Measurements from ENCODE around the gene NFE2L2.
A peak's percentile ranks its signal among the peaks of the same experiment; 100 is the strongest.
"Not testable (repeated sequence)": the region's sequence is repeated elsewhere in the genome, so short reads cannot be mapped to it uniquely, and the experiment has no call there.

NFE2L2 gene

DNA sequence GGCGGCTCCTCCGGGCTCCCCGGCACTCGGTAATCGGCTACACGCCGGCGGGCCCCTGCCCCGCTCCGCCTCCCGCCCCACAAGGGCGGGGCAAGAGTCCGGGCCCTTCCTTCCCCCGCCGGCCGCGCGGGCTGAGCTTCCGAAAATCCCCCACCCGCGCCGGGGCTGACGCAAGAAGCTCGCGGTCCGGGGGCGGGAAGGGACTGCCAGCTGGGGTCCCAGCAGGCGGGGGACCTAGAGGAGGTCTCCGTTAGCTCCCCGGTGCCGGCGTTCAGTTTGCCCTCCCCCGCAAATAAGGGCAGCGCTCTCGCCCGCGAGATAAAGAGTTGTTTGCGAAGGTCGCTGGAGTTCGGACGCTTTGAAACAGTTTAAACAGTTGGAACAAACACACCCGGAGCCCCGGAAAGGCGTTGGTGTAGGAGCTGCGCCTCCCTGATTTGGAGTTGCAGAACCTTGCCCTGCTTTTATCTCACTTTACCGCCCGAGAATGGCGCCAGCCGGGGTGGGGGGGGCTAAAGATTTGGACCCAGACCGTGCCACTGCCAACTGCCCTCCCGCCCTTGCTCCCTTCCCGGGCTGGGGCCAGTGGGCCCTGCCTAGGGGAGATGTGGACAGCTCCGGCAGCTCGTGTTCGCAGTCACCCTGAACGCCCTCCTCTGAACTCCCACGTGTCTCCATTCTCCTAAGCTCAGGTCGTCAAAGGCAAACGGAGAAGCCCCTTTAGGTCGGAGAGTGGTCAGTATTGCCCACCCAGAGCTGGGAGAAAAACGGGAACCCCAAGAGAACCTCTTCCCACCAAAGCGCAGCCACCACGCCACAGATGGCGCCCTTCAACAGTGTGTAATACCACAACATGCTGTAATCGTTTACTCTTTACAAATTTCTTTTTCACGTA lies at the start of gene NFE2L2:
Gene NFE2L2 (minus strand): TSS at position 35 of the 895 bp plus-strand sequence. CDS start 151 bp downstream, outside the sequence.
- FAIRE-seq (no peak), DNase-seq (ENCODE audit: low spot score) (peak; percentile 94)

DNA sequence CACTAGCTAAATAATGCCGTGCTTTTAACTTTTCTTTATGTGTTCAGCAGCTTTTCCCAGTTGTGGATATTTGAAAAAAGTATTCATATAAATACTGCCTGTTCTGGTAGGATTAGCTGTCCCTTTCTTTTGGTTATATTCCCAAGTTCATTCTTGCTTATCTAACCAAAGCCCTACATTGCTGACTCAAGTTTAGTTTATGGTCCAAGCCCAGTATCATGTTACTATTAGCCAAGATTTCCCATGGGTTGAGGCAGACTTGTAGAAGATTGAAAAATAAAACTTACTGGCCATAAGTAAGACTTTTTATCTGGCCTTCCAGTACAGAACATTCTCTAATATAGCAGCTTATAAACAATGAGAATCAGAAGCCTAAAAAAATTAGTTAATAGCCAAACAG lies 49.7 kb upstream of the NFE2L2 start:
- no peak for DNase-seq (ENCODE audit: low spot score)
- no peak for FAIRE-seq

DNA sequence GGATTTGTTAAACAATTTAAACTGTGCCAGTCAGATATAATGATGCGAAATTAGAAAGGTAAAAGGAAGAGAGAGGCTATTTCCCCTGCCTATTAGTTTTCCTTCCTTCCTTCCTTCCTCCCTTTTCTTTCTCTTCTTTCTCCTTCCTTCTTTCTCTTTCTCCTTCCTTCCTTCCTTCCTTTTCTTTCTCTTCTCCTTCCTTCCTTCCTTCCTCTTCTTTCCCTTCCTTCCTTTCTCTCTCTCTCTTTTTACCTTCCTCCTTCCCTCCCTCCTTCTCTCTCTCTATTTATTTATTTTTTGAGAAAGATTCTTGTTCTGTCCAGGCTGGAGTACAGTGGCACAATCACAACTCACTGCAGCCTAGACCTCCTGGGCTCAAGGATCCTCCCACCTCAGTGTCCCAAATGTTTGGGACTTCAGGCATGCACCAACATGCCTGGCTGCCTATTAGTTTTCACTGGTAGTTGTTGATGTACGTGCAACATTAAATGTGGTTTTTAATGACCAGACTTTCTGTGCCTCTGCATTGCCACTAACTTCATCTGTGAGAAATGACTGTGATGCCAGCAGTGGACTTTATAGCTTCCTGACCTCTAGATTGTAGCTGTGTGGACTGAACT lies 48.7 kb upstream of the NFE2L2 start:
- no peak for FAIRE-seq
- DNase-seq (ENCODE audit: low spot score) = no peak

DNA sequence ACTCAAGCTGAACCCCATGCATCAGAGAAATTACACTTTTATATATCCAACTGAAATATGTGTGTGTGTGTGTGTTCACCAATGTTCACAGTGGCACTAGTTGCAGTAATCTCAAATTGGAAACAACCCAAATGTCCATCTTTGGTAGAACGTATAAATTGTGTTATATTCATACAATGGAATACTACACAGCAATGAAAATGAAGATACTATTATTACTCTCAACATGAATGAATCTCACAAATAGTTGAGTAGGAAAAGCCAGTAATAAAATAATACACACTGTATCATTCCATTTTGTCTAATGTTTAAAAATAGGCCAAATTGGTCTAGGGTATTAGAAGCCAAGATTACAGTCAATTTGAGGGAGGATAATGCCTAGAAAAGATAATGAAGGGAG lies 48.0 kb upstream of the NFE2L2 start:
- DNase-seq (ENCODE audit: low spot score) (no peak), FAIRE-seq (no peak)

DNA sequence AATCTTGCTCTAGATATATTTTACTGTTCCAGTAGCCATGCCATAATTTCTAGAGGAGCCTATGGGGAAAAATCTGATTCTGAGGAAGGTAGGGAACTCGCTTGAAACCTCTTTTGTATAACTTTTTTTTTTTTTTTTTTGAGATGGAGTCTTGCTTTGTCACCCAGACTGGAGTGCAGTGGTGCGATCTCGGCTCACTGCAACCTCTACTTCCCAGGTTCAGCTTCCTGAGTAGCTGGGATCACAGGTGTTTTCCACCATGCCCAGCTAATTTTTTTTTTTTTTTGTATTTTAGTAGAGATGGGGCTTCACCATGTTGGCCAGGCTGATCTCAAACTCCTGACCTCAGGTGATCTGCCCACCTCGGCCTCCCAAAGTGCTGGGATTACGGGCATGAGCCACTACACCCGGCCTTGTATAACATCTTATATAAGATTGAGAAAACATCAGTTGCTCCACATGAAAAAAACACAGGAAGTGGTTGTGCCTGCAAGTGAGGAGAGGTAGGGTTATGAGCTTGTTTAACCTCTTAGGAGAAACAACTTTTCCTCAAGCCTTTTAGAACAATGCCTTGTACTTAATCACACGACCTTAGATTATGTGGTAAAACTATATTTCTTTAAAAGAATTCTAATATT lies 45.3 kb upstream of the NFE2L2 start:
- not testable (repeated sequence) for FAIRE-seq

DNA sequence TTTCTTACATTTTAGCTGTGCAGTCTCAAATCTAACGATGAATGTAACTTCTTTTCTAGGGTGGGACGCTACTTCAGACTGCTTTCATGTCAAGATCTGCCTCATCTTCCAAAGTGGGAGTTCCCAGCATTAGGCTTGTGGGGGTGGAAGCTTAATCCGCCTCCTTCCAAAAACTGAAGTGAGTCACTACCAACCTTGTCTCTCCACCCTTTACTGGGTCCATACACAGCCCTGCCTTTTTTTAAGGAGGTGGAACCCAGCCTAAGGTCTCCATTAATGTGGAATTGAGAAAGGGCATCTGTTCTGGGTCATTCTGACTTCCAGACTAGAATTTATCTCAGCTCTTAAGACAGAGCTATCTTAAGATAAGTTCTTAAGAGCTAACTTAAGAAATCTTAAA lies 42.0 kb upstream of the NFE2L2 start:
- FAIRE-seq = no peak
- no peak for DNase-seq (ENCODE audit: low spot score)

More for the DNA sequence above, 45.3 kb upstream of the NFE2L2 start:
- not testable (repeated sequence) for DNase-seq (ENCODE audit: low spot score)

DNA sequence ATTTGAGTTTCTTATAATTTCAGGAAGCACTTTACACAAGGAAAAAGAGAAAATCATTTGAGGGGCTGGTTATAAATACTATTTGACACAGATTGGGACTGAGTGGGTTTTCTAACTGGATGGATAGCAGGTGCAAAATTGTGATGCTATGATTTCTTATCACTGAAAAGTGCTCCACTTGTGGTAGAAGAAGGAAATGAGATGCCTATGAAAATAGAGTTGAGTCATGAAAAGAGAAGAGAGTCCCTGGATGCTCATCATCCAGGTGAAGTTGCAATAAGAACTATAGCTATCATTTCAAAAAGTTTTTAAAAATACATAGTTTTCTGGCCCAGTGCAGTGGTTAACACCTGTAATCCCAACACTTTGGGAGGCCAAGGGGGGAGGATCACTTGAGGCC lies 39.4 kb upstream of the NFE2L2 start:
- DNase-seq (ENCODE audit: low spot score) = no peak
- no peak for FAIRE-seq

DNA sequence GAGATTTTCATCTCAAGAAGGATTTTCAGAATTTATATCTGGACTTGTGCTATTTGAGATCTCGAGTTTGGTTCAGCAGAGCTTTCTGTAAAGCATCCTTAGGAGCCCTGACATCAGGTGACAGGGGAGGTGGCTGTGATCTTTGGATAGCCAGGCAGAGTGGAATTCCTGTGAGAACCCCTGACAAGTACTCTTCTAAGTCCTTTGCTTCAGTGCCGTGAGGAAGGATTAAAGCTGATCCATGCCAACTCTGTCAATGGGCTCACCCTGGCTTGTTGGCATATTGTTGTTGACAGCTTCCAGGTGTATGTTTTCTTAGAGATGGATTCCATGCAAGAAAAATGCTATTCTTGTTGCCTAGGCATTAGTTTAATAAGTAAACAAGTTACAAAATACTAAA lies 38.0 kb upstream of the NFE2L2 start:
- FAIRE-seq = no peak
- no peak for DNase-seq (ENCODE audit: low spot score)

DNA sequence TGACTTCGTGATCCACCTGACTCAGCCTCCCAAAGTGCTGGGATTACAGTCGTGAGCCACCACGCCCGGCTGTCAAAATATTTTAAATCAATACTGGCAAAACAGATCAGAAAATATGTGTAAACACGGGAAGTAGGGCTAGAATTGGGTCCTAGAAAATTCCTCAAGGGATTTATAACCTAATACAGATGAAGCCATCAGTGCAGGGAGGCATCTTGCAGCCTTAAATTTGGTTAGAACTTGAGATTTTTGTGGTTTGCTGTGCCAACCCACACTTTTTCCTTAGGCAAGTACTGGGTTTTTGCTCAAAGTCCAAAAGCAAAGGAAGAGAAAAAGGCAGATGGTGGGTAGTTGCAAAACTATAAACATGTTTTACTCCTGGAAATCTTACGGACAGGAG lies 33.7 kb upstream of the NFE2L2 start:
- FAIRE-seq (no peak), DNase-seq (ENCODE audit: low spot score) (no peak)

DNA sequence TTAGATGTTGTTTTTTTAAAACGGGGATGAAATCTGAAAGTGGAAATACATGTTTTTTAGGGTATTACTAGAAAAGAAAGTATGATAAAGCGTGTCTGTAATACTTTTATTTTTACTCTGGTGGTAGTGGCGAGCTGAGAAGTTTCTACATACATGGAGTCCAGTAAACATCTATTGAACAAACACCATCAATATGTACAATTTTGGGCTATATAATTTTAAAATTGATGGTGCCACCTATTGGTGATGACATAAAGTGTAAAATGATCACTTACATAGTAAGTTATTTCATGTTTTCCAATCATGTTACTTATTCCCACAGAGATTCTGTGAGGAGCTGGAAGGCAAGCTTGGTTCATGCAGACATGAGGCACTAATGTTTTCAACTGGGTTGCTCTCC lies 31.5 kb upstream of the NFE2L2 start:
- FAIRE-seq = no peak

DNA sequence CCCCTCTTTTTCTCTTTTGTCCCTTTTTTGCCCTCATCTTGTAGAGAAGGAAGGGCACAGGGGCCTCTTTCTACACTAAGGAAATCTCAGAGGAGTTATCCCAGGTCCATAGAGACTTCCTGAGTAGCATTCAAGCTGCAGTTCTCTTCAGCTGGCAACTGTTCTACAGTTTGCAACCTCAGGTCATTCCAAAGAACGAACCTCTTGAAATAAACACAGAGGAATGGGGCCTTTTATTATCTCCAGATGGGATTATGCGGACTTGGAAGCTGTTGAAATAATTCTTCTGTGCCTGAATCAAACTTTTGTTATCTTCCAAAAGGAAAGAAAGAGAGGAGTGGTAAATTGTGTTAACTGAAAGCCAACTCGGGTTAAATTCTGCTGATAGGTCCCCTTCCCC lies 31.0 kb upstream of the NFE2L2 start:
- FAIRE-seq (no peak), DNase-seq (ENCODE audit: low spot score) (no peak)

More for the DNA sequence above, 31.5 kb upstream of the NFE2L2 start:
- DNase-seq (ENCODE audit: low spot score) = no peak

DNA sequence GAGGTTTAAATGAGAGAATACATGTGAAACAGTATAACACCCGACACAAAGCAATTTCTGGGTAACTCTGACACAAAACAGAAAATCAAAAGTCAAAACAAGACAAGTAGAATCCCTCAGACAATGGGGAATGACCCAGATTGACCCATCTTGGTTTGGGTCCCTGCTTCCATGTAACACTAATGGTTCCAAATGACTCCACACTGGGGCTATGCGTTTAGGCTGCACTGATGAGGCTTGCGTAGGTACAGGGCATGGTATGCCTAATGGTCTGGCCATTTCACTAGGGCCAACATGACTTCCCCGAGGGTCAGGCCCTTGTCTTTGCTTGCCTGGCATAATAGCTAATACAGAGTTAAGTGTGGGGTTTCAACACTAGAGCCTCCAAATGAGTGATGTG lies 27.2 kb upstream of the NFE2L2 start:
- DNase-seq (ENCODE audit: low spot score) (no peak), FAIRE-seq (no peak)

DNA sequence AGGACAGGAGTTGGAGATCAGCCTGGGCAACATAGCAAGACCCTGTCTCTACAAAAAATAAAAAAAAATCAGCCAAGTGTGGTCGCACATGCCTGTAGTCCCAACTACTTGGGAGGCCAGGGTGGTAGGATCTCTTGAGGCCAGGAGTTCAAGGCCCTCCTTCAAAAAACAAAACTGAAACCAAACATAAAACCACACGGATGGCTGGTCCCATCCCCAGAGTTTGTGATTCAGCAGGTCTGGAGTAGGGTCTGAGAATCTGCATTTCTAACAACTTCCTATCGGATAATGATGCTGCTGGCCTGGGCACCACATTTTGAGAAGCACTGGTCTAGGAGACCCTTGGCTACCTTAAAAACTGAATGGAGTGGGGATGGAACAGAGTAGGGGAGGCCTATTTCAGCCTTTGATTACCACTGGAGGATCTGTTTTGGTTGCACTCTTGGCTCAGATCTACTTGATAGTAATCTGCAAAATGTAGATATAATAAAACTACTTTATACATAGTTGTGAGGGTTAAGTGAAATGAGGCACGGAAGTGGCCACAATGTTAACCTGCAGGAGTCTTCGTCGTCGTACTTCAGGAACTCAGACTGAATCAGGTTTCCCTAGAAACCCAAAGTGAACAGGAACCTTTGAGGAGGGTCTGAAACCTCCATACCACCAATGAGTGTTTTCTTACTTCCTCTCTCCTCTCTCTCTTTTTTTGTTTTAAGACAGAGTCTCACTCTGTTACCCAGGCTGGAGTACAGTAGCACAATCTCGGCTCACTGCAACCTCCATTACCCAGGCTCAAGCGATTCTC lies 25.5 kb upstream of the NFE2L2 start:
- FAIRE-seq (no peak), DNase-seq (ENCODE audit: low spot score) (no peak)

DNA sequence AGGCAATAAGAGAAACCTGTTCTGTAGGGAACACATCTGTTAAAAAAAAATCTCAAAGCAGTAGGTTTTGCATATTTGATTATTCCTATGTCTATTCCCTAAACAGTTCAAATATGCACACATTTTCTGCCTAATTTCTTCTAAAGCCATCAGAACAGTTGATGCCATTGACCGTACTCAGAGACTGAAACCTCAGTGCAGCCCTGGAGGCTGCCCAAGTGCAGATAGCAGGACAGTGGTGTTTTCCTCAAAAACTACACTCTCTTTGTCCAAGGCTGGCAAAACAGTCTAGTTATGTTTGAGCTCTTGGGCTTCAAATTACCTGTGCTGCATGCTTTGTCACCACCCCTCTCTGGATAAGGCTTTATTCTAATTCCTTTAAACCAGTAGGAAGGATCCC lies 23.3 kb upstream of the NFE2L2 start:
- FAIRE-seq = no peak
- no peak for DNase-seq (ENCODE audit: low spot score)

DNA sequence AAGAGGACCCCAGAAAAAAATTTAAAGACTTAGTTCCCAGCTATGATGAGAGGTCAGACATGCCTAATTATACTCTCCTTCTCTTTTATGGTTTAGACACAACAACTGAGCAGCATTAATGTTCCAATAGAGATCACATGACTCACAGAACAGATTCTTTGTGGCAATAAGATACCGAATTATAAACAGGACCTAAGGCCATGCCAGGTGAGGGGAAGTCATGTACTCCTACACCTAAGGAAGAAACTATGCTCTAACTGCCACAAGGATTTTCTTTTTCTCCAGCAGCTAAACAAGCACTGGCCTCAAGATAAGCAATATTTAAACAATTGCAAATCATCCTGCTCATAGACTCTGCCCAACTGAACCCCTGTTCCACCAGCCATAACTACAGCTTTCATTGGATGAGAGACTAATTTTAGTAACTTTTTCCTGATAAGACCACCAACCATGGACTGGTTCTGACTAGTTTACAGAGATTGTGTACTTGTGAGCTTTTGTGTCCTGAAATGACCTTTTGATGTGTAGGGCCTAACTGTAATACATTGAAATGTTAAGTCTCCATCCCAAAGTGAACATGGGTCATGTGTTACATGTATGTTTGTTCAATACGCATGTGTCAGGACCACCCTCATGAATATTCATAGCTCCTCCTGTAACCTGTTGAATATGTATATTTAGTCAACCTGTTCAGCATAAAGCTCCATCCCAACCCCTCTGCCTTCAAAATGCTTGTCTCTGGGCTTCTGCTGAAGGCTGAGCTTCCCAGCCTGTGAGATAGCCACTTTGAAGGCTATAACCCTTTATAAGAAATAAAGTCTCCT lies 21.6 kb upstream of the NFE2L2 start:
- FAIRE-seq (no peak), DNase-seq (ENCODE audit: low spot score) (no peak)

DNA sequence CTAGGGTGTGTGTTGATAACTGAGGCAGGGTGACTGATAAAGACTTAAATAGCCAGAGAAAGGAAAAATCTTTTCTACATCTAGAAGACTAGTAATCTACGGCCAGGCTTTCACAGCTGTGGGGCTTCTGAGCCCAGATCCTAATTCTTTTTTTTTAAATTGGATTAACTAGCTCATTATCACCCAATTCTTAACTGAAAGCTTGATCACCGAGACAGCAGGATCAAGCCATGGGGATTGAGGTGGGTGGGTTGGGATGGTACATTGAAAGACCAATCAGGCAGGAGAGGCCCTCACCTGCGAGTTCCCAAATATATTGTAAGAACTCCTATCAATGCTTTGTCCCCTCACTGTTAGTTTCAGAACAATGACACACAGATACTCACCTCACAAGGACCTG lies 20.0 kb upstream of the NFE2L2 start:
- FAIRE-seq (no peak), DNase-seq (ENCODE audit: low spot score) (no peak)

DNA sequence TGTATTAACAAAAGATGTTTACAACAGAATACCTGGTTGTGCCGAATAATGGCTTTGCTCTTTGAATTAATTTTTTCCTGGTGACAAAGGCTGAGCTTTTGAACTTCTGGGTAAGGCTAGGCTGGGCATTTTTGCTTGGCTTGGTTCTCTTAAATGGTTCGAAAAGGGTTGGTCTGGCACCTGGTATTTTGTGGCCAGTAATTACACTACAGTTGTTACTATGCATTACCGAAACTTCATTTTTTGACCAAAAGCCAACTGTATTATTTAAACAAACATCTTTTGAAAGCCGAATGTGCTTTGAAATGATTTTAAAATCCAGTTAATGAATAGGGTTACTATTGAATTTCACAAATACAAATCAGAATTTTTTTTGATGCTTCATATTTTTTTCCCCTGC lies 19.4 kb upstream of the NFE2L2 start:
- no peak for FAIRE-seq

DNA sequence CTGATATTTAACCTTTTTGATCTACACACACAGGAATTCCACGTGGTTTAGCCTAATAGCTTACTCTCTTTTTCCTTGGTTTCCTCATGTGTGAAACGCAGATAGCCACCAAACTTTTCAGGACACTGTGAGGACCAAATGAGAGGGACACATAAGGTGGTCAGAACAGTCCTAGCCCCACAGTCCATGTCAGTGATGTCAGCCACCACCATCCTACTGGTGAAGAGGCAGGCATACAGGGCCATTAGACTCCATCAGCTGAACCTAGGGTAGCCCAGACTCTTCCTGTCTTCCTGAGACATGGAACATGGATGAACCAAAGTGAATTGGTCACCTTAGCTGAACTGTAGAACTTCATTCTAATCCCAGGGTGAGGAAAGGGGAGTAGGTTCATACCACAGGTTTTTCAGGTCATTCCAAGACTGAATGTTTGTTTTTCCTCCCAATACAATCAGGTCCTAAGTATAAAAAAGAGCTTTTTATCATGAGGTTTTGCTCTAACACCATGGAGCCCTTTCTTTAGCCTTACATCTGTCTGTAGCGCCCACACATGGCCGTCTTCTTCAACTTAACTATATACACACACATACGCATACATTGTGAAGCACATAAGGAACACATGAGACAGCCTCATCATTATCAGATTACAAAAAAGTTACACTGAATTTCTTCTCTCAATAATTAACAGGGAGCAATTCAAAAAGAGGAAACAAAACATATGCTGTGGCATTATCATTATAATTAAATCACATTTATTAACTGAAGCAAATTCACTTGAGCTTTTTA lies 18.5 kb upstream of the NFE2L2 start:
- FAIRE-seq (no peak), DNase-seq (ENCODE audit: low spot score) (no peak)

More for the DNA sequence above, 19.4 kb upstream of the NFE2L2 start:
- DNase-seq (ENCODE audit: low spot score) = no peak

DNA sequence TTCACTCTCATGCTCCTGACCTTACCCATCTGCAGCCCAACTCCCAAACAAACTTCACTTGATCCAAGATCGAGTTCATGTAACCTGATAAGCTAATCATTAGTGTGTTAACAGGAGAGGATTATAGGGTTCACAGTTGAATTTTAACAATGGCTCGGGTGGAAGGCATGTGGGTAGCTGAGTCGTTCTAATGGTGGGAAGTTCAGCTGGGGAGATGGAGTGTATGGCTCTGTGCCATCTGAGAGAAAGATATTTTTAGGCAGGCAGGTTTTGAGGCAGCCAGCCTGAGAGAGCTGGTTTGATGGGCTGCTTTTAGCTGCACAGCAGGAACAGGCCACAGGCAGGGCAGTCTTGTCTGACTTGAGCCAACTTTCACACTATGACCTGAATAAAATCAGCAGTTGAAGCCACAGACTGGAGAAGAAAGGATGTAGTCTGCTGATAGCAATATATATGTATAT lies 17.7 kb upstream of the NFE2L2 start:
- FAIRE-seq (no peak), DNase-seq (ENCODE audit: low spot score) (no peak)
